ENCODE measurements around the gene TTC23L. TPM values are rescaled to one million over a fixed set of nuclear protein-coding genes. Genes with fewer than 3 reads are reported as not detected.

The TTC23L gene
- total and polyA plus RNA-seq, 2 experiments from 2014 or later, result 2.2 to 2.3 TPM

DNA sequence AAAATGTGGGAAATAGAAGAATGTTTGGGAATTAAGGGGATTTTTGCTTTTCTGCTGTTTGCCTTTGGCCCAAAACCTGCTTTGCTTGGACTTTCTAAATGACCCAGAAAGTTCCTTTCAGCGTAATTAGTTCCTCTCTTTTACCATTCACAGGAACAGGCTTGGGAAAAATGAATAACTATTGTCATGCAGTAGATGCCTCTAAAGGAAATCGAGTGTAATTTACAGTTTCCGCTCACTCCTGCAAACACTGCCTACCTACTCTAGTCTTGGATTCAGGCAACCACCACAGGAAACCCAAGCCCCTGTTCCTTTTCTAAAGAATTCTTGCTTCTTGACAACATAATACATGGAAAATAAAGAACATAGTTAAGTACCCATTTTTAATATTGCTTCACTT is 25.0 kb downstream of the TTC23L start:
- peak overlapping the region; percentile 20 for H3K4me3 ChIP-seq
- peak overlapping the region; percentile 61 for H3K4me2 ChIP-seq

DNA sequence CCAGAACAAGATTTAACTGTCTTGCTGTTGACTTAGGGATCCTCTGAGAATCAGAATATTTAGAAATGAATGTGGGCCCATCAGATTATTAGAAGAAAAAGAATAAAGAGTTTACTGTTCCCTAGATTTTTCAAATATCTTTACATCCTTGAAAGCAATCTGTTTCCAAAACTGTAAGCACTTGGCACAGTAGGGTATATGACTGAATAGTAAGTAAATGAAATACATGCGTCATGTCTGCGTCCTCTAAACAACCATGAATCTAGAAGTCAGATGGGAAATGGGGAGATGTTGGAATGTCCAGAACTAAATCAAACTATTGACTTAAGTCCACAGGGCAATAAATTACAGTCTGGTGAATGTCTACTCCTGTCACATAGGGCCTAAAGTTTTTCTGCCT is 26.1 kb downstream of the TTC23L start:
- Histone ChIP-seq H4K20me1 (replicated peaks; ENCODE audit: insufficient read depth) (no peaks in the 10 kb centered on the region), H3K9me2 (ENCODE audit: insufficient read depth) (no peaks in the 10 kb centered on the region), H3K36me3 (ENCODE audit: insufficient read depth) (no peaks in the 10 kb centered on the region), H3K4me3 (peak overlapping the region; percentile 20; the same call in 1 of the 2 replicates), H3K79me2 (replicated peaks; ENCODE audit: insufficient read depth) (no peaks in the 10 kb centered on the region), H3K4me2 (peak overlapping the region; percentile 50), H3F3A (replicated peaks; ENCODE audit: low read depth) (no peaks in the 10 kb centered on the region), H3K4me1 (ENCODE audit: insufficient read depth) (peaks cover 47% of the 10 kb centered on the region), H3K27ac (ENCODE audit: low read depth) (peak overlapping the region; percentile 89), H2AFZ (no peak overlapping the region), H3K27me3 (ENCODE audit: insufficient read depth) (no peaks in the 10 kb centered on the region)
- ATAC-seq (no peak), DNase-seq (ENCODE audit: low spot score) (no peak)
- H3K9me3 Mint-ChIP-seq, result no peaks in the 10 kb centered on the region
- no peak for TF ChIP-seq JUNB (IDR thresholded peaks at IDR 0.05; ENCODE audit: unreplicated experiment)
- H3K27me3 Mint-ChIP-seq (ENCODE audit: insufficient read depth, low read depth, poor library complexity), result no peaks in the 10 kb centered on the region
- H3K4me1 Mint-ChIP-seq, result peaks cover 58% of the 10 kb centered on the region
- peak overlapping the region; percentile 60 for H3K4me3 Mint-ChIP-seq
- H3K27ac Mint-ChIP-seq, result peak overlapping the region; percentile 98
- H3K36me3 Mint-ChIP-seq (ENCODE audit: low read depth), result peaks cover 3% of the 10 kb centered on the region; the same call in 2 of the 3 replicates

More for the DNA sequence above, 25.0 kb downstream of the TTC23L start:
- DNase-seq (ENCODE audit: low spot score) (peak; percentile 79), ATAC-seq (peak; percentile 85)
- Histone ChIP-seq H3K36me3 (ENCODE audit: insufficient read depth) (no peaks in the 10 kb centered on the region), H3K27ac (ENCODE audit: low read depth) (peak overlapping the region; percentile 89), H3K4me1 (ENCODE audit: insufficient read depth) (peaks cover 47% of the 10 kb centered on the region), H2AFZ (no peak overlapping the region), H4K20me1 (replicated peaks; ENCODE audit: insufficient read depth) (no peaks in the 10 kb centered on the region), H3K27me3 (ENCODE audit: insufficient read depth) (no peaks in the 10 kb centered on the region), H3K9me2 (ENCODE audit: insufficient read depth) (no peaks in the 10 kb centered on the region), H3F3A (replicated peaks; ENCODE audit: low read depth) (0 out of 2 replicates have a peak, but pooled peaks cover 3% of the 10 kb centered on the region), H3K79me2 (replicated peaks; ENCODE audit: insufficient read depth) (no peaks in the 10 kb centered on the region)
- Mint-ChIP-seq H3K36me3 (ENCODE audit: low read depth) (peaks cover 3% of the 10 kb centered on the region; the same call in 2 of the 3 replicates), H3K4me1 (peaks cover 58% of the 10 kb centered on the region), H3K27ac (peak overlapping the region; percentile 98), H3K4me3 (peak overlapping the region; percentile 60), H3K27me3 (ENCODE audit: insufficient read depth, low read depth, poor library complexity) (no peaks in the 10 kb centered on the region), H3K9me3 (no peaks in the 10 kb centered on the region)
- TF ChIP-seq, protein P1, sequence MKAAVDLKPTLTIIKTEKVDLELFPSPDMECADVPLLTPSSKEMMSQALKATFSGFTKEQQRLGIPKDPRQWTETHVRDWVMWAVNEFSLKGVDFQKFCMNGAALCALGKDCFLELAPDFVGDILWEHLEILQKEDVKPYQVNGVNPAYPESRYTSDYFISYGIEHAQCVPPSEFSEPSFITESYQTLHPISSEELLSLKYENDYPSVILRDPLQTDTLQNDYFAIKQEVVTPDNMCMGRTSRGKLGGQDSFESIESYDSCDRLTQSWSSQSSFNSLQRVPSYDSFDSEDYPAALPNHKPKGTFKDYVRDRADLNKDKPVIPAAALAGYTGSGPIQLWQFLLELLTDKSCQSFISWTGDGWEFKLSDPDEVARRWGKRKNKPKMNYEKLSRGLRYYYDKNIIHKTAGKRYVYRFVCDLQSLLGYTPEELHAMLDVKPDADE (IDR thresholded peaks at IDR 0.05), result no peak
- peak; percentile 47; the same call in 1 of the 2 replicates for TF ChIP-seq NANOG (IDR thresholded peaks at IDR 0.05; ENCODE audit: borderline replicate concordance)
- TF ChIP-seq POLR2AphosphoS5 (IDR thresholded peaks at IDR 0.05; ENCODE audit: low read depth), result no peak
- TF ChIP-seq, protein P2, sequence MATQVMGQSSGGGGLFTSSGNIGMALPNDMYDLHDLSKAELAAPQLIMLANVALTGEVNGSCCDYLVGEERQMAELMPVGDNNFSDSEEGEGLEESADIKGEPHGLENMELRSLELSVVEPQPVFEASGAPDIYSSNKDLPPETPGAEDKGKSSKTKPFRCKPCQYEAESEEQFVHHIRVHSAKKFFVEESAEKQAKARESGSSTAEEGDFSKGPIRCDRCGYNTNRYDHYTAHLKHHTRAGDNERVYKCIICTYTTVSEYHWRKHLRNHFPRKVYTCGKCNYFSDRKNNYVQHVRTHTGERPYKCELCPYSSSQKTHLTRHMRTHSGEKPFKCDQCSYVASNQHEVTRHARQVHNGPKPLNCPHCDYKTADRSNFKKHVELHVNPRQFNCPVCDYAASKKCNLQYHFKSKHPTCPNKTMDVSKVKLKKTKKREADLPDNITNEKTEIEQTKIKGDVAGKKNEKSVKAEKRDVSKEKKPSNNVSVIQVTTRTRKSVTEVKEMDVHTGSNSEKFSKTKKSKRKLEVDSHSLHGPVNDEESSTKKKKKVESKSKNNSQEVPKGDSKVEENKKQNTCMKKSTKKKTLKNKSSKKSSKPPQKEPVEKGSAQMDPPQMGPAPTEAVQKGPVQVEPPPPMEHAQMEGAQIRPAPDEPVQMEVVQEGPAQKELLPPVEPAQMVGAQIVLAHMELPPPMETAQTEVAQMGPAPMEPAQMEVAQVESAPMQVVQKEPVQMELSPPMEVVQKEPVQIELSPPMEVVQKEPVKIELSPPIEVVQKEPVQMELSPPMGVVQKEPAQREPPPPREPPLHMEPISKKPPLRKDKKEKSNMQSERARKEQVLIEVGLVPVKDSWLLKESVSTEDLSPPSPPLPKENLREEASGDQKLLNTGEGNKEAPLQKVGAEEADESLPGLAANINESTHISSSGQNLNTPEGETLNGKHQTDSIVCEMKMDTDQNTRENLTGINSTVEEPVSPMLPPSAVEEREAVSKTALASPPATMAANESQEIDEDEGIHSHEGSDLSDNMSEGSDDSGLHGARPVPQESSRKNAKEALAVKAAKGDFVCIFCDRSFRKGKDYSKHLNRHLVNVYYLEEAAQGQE (IDR thresholded peaks at IDR 0.05; ENCODE audit: unreplicated experiment), result no peak
